SK-N-MC (cell line): Measurements from ENCODE around the gene PIGW.

Source experiments
- EZH2 ChIP-seq: fragments of 200-600 bp; sonication (generic); IDR thresholded peaks from one replicate; pipeline ENCODE4 v1.6.1; 2017; ENCODE audit warnings: antibody characterized with exemption
- FOXP2 ChIP-seq: optimal IDR thresholded peaks from 2 replicates; pipeline ENCODE3; 2011; ENCODE audit warnings: mild to moderate bottlenecking, moderate library complexity; ENCODE audit not compliant: insufficient read depth; ENCODE audit errors: extremely low read length, control extremely low read depth
- POLR2AphosphoS5 ChIP-seq: IDR thresholded peaks from 2 replicates; pipeline ENCODE4 v1.6.1; 2012; ENCODE audit warnings: mild to moderate bottlenecking, low read depth, low read length, borderline replicate concordance

DNA sequence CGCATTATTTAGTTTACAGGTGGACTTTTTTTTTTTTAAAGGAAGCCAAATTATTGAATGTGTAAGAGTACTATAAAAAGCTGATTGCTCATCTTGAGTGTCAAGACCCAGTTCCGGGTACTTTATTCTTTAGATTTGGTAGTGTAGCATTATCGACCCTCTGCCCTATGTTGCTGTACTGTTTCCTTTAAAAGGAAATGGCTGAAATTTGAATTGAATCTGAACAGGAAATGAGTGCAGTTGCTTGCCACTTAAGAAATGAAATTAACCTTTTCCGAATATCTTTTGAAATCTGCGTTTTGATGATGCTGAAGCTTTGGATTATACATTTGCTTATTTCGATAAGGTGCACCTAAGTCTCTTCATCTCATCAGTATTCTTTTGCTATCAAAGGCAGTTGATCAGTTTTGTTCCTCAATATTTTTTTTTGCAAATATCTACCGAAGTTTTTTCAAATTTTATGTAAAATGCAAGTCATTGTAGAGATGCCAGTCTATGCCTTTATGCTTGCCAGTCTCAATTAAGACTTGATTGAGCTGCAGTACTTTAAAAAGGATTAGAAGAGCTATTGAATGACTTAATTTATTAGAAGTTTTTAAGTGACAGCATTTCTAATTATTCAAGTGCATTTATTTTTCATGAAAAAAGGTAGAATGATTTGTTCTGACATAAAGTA lies 11.8 kb downstream of the PIGW start:
- TF ChIP-seq POLR2AphosphoS5 (no peak), EZH2 (no peak), FOXP2 (no peak)
